ENCODE results near the gene LRRC49.
"Not testable (repeated sequence)": the region's sequence is repeated elsewhere in the genome, so short reads cannot be mapped to it uniquely, and the experiment has no call there.

The LRRC49 gene

GRCh38 chr15:71003319-71003718 is 110.7 kb downstream of the LRRC49 start:
- no peaks in the 10 kb centered on the region for H3K4me1 ChIP-seq (ENCODE audit: control insufficient read depth, low read length)
- no peaks in the 10 kb centered on the region for H3K9me3 ChIP-seq (ENCODE audit: control insufficient read depth, insufficient read depth, low read length)
- H3K9me2 ChIP-seq (replicated peaks; ENCODE audit: control insufficient read depth, low read length): no peaks in the 10 kb centered on the region
- H3K27ac ChIP-seq (ENCODE audit: low read depth, low read length): no peak overlapping the region
- no peak overlapping the region for H3K4me2 ChIP-seq (ENCODE audit: low read length)
- TF ChIP-seq CTCF (IDR thresholded peaks at IDR 0.05; ENCODE audit: low read depth, low read length, poor library complexity, severe bottlenecking) (no peak), EZH2phosphoT487 (IDR thresholded peaks at IDR 0.05; ENCODE audit: borderline replicate concordance, low read length) (no peak)
- no peaks in the 10 kb centered on the region for H3F3A ChIP-seq (ENCODE audit: control insufficient read depth, insufficient read depth)
- H3K36me3 ChIP-seq (ENCODE audit: control insufficient read depth, low read length): no peaks in the 10 kb centered on the region
- H4K20me1 ChIP-seq (ENCODE audit: control insufficient read depth, insufficient read depth, low read depth, low read length): no peaks in the 10 kb centered on the region
- H3K4me3 ChIP-seq (ENCODE audit: low read length): no peak overlapping the region
- no peaks in the 10 kb centered on the region for H3K27me3 ChIP-seq (ENCODE audit: control insufficient read depth, low read length)
- H3K79me2 ChIP-seq (ENCODE audit: control insufficient read depth, low read length): no peaks in the 10 kb centered on the region

- not testable (repeated sequence) for H3K4me2 ChIP-seq (ENCODE audit: low read length); H3K27me3 ChIP-seq (ENCODE audit: control insufficient read depth, low read length); H4K20me1 ChIP-seq (ENCODE audit: control insufficient read depth, insufficient read depth, low read depth, low read length); H3K9me3 ChIP-seq (ENCODE audit: control insufficient read depth, insufficient read depth, low read length); H3K4me3 ChIP-seq (ENCODE audit: low read length); H3K79me2 ChIP-seq (ENCODE audit: control insufficient read depth, low read length); H3K9me2 ChIP-seq (replicated peaks; ENCODE audit: control insufficient read depth, low read length); H3K36me3 ChIP-seq (ENCODE audit: control insufficient read depth, low read length); H3K27ac ChIP-seq (ENCODE audit: low read depth, low read length); H3F3A ChIP-seq (ENCODE audit: control insufficient read depth, insufficient read depth); H3K4me1 ChIP-seq (ENCODE audit: control insufficient read depth, low read length)
These were observed 111.9 kb downstream of the LRRC49 start for GRCh38 chr15:71004506-71004905.

GRCh38 chr15:71005895-71006294 is 113.3 kb downstream of the LRRC49 start:
- Histone ChIP-seq H3F3A (ENCODE audit: control insufficient read depth, insufficient read depth) (no peaks in the 10 kb centered on the region), H3K4me1 (ENCODE audit: control insufficient read depth, low read length) (no peaks in the 10 kb centered on the region), H3K79me2 (ENCODE audit: control insufficient read depth, low read length) (no peaks in the 10 kb centered on the region), H3K9me2 (replicated peaks; ENCODE audit: control insufficient read depth, low read length) (no peaks in the 10 kb centered on the region), H3K27ac (ENCODE audit: low read depth, low read length) (no peak overlapping the region), H3K9me3 (ENCODE audit: control insufficient read depth, insufficient read depth, low read length) (no peaks in the 10 kb centered on the region), H4K20me1 (ENCODE audit: control insufficient read depth, insufficient read depth, low read depth, low read length) (no peaks in the 10 kb centered on the region), H3K4me3 (ENCODE audit: low read length) (no peak overlapping the region), H3K4me2 (ENCODE audit: low read length) (no peak overlapping the region), H3K27me3 (ENCODE audit: control insufficient read depth, low read length) (no peaks in the 10 kb centered on the region), H3K36me3 (ENCODE audit: control insufficient read depth, low read length) (no peaks in the 10 kb centered on the region)
- TF ChIP-seq CTCF (IDR thresholded peaks at IDR 0.05; ENCODE audit: low read depth, low read length, poor library complexity, severe bottlenecking): no peak

- Histone ChIP-seq H3K4me3 (ENCODE audit: low read length) (no peak overlapping the region), H3F3A (ENCODE audit: control insufficient read depth, insufficient read depth) (no peaks in the 10 kb centered on the region), H3K4me1 (ENCODE audit: control insufficient read depth, low read length) (no peaks in the 10 kb centered on the region), H3K4me2 (ENCODE audit: low read length) (no peak overlapping the region), H3K79me2 (ENCODE audit: control insufficient read depth, low read length) (no peaks in the 10 kb centered on the region), H3K9me3 (ENCODE audit: control insufficient read depth, insufficient read depth, low read length) (no peaks in the 10 kb centered on the region), H3K36me3 (ENCODE audit: control insufficient read depth, low read length) (no peaks in the 10 kb centered on the region), H4K20me1 (ENCODE audit: control insufficient read depth, insufficient read depth, low read depth, low read length) (no peaks in the 10 kb centered on the region), H3K9me2 (replicated peaks; ENCODE audit: control insufficient read depth, low read length) (no peaks in the 10 kb centered on the region), H3K27me3 (ENCODE audit: control insufficient read depth, low read length) (no peaks in the 10 kb centered on the region), H3K27ac (ENCODE audit: low read depth, low read length) (no peak overlapping the region)
- no peak for TF ChIP-seq EZH2phosphoT487 (IDR thresholded peaks at IDR 0.05; ENCODE audit: borderline replicate concordance, low read length)
- no peak for TF ChIP-seq CTCF (IDR thresholded peaks at IDR 0.05; ENCODE audit: low read depth, low read length, poor library complexity, severe bottlenecking)
These were observed 115.7 kb downstream of the LRRC49 start for GRCh38 chr15:71008250-71008870.
